Stimulated activated memory B cell treated with anti-CD40 and anti-IgM and Interleukin-4, amounts not matched to agents 10 μg/mL and 1 μg/mL and 100 μg/mL, for 72 hours (primary cell): ENCODE data around the gene COPS7A.
A peak's percentile ranks its signal among the peaks of the same experiment; 100 is the strongest.
"Not testable (repeated sequence)": the region's sequence is repeated elsewhere in the genome, so short reads cannot be mapped to it uniquely, and the experiment has no call there.

Experiments
- ATAC-seq: fragments of 150-1000 bp; cut with Tn5 transposase; 2 replicates; pipeline ENCODE4 v1.10.0; 2021
- H3K27ac Mint-ChIP-seq: one replicate; pipeline ENCODE4 v1.8.0; 2022; ENCODE audit warnings: mild to moderate bottlenecking, mixed read lengths
- H3K27me3 Mint-ChIP-seq: one replicate; pipeline ENCODE4 v1.8.0; 2022; ENCODE audit warnings: mixed read lengths
- H3K36me3 Mint-ChIP-seq: one replicate; pipeline ENCODE4 v1.8.0; 2022; ENCODE audit warnings: mixed read lengths
- H3K4me1 Mint-ChIP-seq: one replicate; pipeline ENCODE4 v1.8.0; 2022; ENCODE audit warnings: mixed read lengths
- H3K4me3 Mint-ChIP-seq: one replicate; pipeline ENCODE4 v1.8.0; 2022; ENCODE audit warnings: mild to moderate bottlenecking, moderate library complexity, mixed read lengths
- H3K9me3 Mint-ChIP-seq: one replicate; pipeline ENCODE4 v1.8.0; 2022; ENCODE audit warnings: mixed read lengths

The COPS7A gene

DNA sequence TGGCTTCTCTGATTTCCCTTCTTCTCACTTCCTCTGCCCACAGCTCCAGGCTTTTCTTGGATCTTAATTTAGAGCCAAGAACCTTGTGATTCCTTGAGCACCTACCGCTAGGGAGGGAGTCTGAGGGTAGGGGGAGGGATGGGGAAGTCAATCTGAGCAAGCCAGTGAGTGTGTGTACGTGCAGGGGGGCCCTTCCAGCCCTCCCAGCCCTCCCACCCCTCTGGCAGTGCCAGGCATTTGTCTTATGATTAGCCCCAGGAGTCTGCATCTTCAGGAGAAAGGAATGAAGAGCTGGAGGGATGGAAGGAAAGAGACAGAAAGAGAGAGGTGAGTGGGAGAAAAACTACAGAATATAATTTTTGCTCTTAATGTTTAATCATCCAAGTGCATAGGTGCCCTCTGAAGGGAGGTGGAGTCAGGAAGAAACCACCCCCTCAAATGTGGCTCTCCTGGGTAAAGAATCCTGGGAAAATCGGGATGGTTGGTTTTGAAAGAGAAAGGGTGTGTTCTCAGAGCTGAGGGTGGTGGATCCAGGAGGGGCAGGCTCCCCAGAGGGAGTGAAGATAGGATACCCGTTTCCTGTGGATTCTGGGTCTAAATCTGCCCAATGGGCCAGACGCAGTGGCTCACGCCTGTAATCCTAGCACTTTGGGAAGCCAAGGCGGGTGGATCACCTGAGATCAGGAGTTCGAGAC is 25.3 kb upstream of the COPS7A start:
- H3K27ac Mint-ChIP-seq: peak overlapping the region; percentile 62
- H3K9me3 Mint-ChIP-seq: peaks cover 3% of the 10 kb centered on the region
- H3K4me3 Mint-ChIP-seq: no peak overlapping the region
- ATAC-seq: no peak
- H3K4me1 Mint-ChIP-seq: peaks cover 68% of the 10 kb centered on the region
- peaks cover 6% of the 10 kb centered on the region for H3K36me3 Mint-ChIP-seq
- H3K27me3 Mint-ChIP-seq: peaks cover 42% of the 10 kb centered on the region

DNA sequence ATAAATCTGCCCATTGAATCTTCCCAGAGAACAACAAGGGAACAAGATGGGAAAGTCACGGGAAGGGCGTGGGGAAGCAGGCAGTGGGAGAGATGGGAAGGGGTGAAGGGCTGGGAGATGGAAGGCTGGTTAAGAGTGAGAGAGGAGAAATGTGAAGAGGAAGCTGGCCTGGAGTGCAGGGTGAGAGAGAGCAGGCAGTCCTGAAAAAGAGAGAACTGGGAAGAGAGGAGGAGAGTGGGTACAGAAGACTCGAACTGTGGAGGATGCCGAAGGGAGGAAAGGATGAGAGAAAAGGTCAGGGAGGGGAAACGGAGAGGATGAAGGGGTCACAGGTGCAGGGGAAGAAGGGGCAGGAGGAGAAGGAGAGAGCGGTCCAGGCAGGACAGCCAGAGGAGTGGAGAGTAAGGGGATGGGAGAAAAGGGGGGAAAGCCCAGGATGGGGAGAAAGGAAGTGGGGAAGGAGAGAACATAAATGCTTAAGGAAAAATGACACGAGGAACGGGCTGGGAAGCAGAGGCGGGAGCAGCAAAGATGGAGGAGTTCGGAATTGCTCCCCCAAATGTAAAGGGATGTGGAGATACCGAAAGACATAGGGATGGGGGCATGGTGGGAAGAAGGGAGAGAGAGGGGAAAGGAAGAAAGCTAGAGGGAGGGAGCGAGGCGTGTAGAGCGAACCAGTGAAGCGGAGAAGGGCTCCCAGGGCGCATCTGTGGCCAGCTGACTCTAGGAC is 24.4 kb upstream of the COPS7A start:
- peaks cover 51% of the 10 kb centered on the region for H3K27me3 Mint-ChIP-seq
- peaks cover 59% of the 10 kb centered on the region for H3K4me1 Mint-ChIP-seq
- H3K36me3 Mint-ChIP-seq: peaks cover 6% of the 10 kb centered on the region
- H3K27ac Mint-ChIP-seq: peak overlapping the region; percentile 62
- ATAC-seq: no peak
- peaks cover 3% of the 10 kb centered on the region for H3K9me3 Mint-ChIP-seq
- peak overlapping the region; percentile 73 for H3K4me3 Mint-ChIP-seq

DNA sequence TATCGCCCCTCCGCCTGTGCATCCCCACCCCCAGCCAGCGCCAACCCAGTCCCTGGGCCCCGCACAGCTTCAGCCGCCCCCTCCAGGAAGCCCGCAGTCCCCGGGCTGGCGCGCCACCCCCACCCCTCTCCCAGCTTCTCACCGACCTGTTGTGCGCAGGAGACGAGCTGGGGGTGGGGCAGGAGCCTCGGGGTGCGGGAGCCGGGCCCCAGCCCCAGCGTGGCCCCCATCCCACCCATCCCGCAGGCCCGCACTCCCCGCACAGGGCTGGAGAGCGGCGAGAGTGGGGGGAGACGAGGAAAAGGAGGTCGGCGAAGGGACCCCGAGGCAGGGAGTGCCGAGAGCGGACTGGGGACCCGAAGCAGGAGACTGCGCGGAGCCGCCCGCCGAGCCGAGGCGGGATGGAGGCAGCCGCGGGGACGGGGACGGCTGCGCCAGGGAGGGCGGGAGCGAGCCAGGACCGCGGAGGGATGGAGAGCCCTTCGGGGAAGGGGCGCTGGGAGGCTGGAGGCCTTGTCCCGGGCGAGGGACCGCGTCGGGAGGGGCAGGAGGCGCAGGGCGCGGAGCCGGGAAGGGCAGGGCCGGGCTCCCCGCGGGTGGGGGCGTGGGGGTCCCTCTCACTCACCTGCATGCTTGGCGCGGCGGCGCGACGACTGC is 23.7 kb upstream of the COPS7A start:
- Mint-ChIP-seq H3K27me3 (peaks cover 58% of the 10 kb centered on the region), H3K9me3 (peaks cover 3% of the 10 kb centered on the region), H3K27ac (peak overlapping the region; percentile 62), H3K36me3 (peaks cover 6% of the 10 kb centered on the region), H3K4me3 (peak overlapping the region; percentile 73), H3K4me1 (peaks cover 52% of the 10 kb centered on the region)
- no peak for ATAC-seq

DNA sequence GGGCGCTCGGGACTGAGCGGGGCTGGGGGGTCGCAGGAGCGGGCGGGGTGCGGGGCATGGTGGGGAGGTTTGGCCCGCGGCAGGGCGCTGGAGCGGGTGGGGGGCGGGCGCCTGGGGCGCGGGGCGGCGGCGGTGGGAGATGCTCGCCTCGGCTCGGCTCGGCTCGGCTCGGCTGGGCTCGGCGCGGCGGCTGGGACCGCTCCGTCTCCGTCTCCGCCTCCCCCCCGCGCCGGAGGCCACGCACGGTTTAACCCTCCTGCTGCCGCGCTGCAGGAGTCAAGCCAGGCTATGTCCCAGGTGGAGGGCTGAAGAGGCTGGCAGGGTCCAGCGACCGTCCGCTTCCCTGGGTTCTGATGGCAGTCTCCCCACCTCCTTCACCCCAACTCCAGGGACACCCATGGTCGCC is 23.2 kb upstream of the COPS7A start, which contains the start of gene PIANP:
TSS of gene PIANP (minus strand) at position 170 of the 406 bp plus-strand sequence. CDS start 2,754 bp downstream, outside the sequence.
- ATAC-seq: peak; percentile 3
- H3K9me3 Mint-ChIP-seq: peaks cover 3% of the 10 kb centered on the region
- H3K4me1 Mint-ChIP-seq: peaks cover 46% of the 10 kb centered on the region
- H3K27ac Mint-ChIP-seq: peak within 1 kb of the TSS; percentile 62
- H3K4me3 Mint-ChIP-seq: peak within 1 kb of the TSS; percentile 73
- peaks cover 6% of the 10 kb centered on the region for H3K36me3 Mint-ChIP-seq
- peaks cover 63% of the 10 kb centered on the region for H3K27me3 Mint-ChIP-seq

- ATAC-seq: no peak
- H3K9me3 Mint-ChIP-seq: peaks cover 3% of the 10 kb centered on the region
- H3K27me3 Mint-ChIP-seq: peaks cover 65% of the 10 kb centered on the region
- no peak overlapping the region for H3K27ac Mint-ChIP-seq
- peaks cover 41% of the 10 kb centered on the region for H3K4me1 Mint-ChIP-seq
- peaks cover 6% of the 10 kb centered on the region for H3K36me3 Mint-ChIP-seq
- peak overlapping the region; percentile 63 for H3K4me3 Mint-ChIP-seq
Observed at GRCh38 chr12:6701078-6701768, 22.6 kb upstream of the COPS7A start.

DNA sequence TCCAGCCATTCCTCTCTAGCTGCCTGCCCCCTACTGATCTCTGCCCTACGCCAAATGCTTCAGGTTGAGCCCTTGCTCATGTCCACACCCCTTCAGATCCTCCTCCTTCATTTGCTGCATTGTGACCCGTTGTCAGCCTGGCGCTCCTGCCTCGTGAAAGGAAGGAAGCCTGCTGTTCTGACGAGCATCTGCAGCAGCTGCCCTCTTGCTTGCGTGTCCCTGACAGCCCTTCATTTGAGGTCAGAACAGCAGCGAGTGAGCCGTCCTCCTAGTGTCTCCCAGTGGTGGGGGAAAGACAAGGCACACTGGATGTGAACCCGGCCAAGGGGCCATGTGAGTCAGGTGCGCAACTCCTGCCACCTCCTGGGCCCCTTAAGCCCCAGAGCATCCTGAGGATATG is 20.2 kb upstream of the COPS7A start:
- Mint-ChIP-seq H3K4me3 (no peak overlapping the region), H3K4me1 (peaks cover 20% of the 10 kb centered on the region), H3K9me3 (peaks cover 3% of the 10 kb centered on the region), H3K27me3 (peaks cover 77% of the 10 kb centered on the region), H3K27ac (no peak overlapping the region), H3K36me3 (peaks cover 6% of the 10 kb centered on the region)
- no peak for ATAC-seq

DNA sequence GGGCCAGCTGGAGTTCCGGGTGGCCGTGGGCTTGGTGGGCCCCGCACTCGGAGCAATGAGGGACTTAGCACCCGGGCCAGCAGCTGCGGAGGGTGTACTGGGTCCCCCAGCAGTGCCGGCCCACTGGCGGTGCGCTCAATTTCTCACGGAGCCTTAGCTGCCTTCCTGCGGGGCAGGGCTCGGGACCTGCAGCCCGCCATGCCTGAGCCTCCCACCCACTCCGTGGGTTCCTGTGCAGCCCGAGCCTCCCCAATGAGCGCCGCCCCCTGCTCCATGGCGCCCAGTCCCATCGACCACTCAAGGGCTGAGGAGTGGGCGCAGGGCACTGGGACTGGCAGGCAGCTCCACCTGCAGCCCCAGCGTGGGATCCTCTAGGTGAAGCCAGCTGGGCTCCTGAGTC is 15.5 kb upstream of the COPS7A start:
- H3K27ac Mint-ChIP-seq, H3K36me3 Mint-ChIP-seq, ATAC-seq, H3K9me3 Mint-ChIP-seq, H3K4me3 Mint-ChIP-seq, H3K4me1 Mint-ChIP-seq: not testable (repeated sequence)
- peaks cover 56% of the 10 kb centered on the region for H3K27me3 Mint-ChIP-seq

- Mint-ChIP-seq H3K27ac (no peak overlapping the region), H3K27me3 (peaks cover 50% of the 10 kb centered on the region), H3K4me1 (peaks cover 6% of the 10 kb centered on the region), H3K4me3 (no peak overlapping the region), H3K36me3 (no peaks in the 10 kb centered on the region), H3K9me3 (no peaks in the 10 kb centered on the region)
- no peak for ATAC-seq
Observed at GRCh38 chr12:6708960-6709394, 14.9 kb upstream of the COPS7A start.

DNA sequence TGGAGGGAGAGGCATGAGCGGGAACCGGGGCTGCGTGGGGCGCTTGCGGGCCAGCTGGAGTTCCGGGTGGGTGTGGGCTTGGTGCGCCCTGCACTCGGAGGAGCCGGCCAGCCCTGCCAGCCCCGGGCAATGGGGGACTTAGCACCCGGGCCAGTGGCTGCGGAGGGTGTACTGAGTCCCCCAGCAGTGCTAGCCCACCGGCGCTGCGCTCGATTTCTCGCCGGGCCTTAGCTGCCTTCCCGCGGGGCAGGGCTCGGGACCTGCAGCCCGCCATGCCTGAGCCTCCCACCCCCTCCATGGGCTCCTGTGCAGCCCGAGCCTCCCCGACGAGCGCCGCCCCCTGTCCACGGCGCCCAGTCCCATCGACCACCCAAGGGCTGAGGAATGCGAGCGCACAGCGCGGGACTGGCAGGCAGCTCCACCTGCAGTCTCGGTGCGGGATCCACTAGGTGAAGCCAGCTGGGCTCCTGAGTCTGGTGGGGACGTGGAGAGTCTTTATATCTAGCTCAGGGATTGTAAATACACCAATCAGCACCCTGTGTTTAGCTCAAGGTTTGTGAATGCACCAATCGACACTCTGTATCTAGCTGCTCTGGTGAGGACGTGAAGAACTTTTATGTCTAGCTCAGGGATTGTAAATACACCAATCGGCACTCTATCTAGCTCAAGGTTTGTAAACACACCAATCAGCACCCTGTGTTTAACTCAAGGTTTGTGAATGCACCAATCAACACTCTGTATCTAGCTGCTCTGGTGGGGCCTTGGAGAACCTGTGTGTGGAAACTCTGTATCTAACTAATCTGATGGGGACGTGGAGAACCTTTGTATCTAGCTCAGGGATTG is 7.6 kb upstream of the COPS7A start:
- H3K4me3 Mint-ChIP-seq, ATAC-seq, H3K4me1 Mint-ChIP-seq, H3K36me3 Mint-ChIP-seq, H3K9me3 Mint-ChIP-seq, H3K27ac Mint-ChIP-seq: not testable (repeated sequence)
- peaks cover 15% of the 10 kb centered on the region for H3K27me3 Mint-ChIP-seq

DNA sequence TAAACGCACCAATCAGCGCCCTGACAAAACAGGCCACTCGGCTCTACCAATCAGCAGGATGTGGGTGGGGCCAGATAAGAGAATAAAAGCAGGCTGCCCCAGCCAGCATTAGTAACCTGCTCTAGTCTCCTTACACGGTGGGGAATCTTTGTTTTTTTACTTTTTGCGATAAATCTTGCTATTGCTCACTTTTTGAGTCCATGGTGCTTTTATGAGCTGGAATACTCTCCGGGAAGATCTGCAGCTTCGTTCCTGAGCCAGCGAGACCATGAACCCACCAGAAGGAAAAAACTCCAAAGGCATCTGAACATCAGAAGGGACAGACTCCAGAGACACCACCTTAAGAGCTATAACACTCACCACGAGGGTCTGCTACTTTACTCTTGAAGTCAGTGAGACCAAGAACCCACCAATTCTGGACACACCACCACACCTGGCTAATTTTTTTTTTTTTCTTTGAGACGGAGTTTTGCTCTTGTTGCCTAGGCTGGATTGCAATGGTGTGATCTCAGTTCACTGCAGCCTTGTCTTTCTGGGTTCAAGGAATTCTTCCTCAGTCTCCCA is 6.9 kb upstream of the COPS7A start:
- Mint-ChIP-seq H3K36me3 (no peaks in the 10 kb centered on the region), H3K9me3 (no peaks in the 10 kb centered on the region), H3K4me3 (no peak overlapping the region), H3K27me3 (peaks cover 15% of the 10 kb centered on the region), H3K4me1 (no peaks in the 10 kb centered on the region), H3K27ac (no peak overlapping the region)
- ATAC-seq: no peak

GRCh38 chr12:6722863-6723262 is 983 bp upstream of the COPS7A start:
- peaks cover 9% of the 10 kb centered on the region for H3K36me3 Mint-ChIP-seq
- H3K4me3 Mint-ChIP-seq: no peak overlapping the region
- H3K27ac Mint-ChIP-seq: no peak overlapping the region
- H3K9me3 Mint-ChIP-seq: peaks cover 3% of the 10 kb centered on the region
- ATAC-seq: no peak
- peaks cover 15% of the 10 kb centered on the region for H3K4me1 Mint-ChIP-seq
- H3K27me3 Mint-ChIP-seq: no peaks in the 10 kb centered on the region

DNA sequence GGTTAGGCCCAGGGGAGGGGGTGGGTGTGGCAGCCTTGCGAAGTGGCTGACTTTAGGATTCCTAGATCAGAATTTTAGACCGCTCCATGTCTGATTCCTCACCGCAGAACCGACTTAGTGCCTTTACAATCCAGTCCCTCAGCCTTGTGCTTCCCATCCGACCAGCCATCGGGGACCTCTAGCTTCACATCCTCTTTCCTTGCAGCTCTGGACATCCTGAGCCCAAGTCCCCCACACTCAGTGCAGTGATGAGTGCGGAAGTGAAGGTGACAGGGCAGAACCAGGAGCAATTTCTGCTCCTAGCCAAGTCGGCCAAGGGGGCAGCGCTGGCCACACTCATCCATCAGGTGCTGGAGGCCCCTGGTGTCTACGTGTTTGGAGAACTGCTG is 557 bp downstream of the COPS7A start:
- peak overlapping the region; percentile 92 for H3K4me3 Mint-ChIP-seq
- ATAC-seq: peak; percentile 58
- peaks cover 3% of the 10 kb centered on the region for H3K9me3 Mint-ChIP-seq
- no peaks in the 10 kb centered on the region for H3K27me3 Mint-ChIP-seq
- H3K27ac Mint-ChIP-seq: peak overlapping the region; percentile 90
- peaks cover 15% of the 10 kb centered on the region for H3K4me1 Mint-ChIP-seq
- peaks cover 24% of the 10 kb centered on the region for H3K36me3 Mint-ChIP-seq

GRCh38 chr12:6725350-6725749 is 1.5 kb downstream of the COPS7A start:
- no peak overlapping the region for H3K27ac Mint-ChIP-seq
- peaks cover 34% of the 10 kb centered on the region for H3K36me3 Mint-ChIP-seq
- no peaks in the 10 kb centered on the region for H3K27me3 Mint-ChIP-seq
- peaks cover 19% of the 10 kb centered on the region for H3K4me1 Mint-ChIP-seq
- H3K9me3 Mint-ChIP-seq: peaks cover 3% of the 10 kb centered on the region
- H3K4me3 Mint-ChIP-seq: peak overlapping the region; percentile 92
- ATAC-seq: no peak

GRCh38 chr12:6729186-6729585 is 5.3 kb downstream of the COPS7A start:
- H3K27me3 Mint-ChIP-seq: no peaks in the 10 kb centered on the region
- ATAC-seq: no peak
- H3K36me3 Mint-ChIP-seq: peaks cover 55% of the 10 kb centered on the region
- no peak overlapping the region for H3K4me3 Mint-ChIP-seq
- H3K27ac Mint-ChIP-seq: no peak overlapping the region
- peaks cover 20% of the 10 kb centered on the region for H3K4me1 Mint-ChIP-seq
- no peaks in the 10 kb centered on the region for H3K9me3 Mint-ChIP-seq
